ENCODE data around the gene PAK4.

PAK4 gene

DNA sequence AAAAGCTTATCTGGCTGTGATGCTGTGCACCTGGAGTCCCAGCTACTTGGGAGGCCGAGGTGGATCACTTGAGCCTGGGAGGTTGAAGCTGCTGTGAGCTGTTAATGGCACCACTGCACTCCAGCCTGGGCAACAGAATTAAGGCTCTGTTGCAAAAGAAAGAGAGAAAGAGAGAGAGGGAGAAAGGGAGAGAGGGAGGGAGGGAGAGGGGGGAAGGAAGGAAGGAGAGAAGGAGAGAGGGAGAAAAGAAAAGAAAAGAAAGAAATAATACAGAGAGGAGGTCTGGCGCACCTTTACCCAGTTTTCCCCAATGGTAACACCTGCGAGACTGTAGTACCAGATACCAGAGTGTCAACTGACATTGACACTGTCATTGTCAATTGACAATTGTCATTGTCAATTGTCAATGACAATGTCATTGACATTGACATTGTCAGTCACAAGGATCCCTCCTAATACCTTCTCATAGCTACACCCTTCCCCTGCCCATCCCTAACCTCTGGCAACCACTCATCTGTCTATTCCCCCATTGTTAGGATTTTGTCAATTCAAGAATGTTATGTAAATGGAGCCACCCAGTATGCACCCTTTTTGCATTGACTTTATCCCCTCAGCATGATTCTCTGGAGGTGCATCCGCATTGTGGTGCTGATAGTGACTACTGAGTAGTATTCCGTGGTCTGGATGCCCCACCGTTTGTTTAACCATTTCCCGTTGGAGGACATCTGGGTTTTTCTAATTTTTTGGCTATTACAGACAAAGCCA, 21.3 kb downstream of the PAK4 start:
- no peak for DNase-seq (ENCODE audit: low read depth)

DNA sequence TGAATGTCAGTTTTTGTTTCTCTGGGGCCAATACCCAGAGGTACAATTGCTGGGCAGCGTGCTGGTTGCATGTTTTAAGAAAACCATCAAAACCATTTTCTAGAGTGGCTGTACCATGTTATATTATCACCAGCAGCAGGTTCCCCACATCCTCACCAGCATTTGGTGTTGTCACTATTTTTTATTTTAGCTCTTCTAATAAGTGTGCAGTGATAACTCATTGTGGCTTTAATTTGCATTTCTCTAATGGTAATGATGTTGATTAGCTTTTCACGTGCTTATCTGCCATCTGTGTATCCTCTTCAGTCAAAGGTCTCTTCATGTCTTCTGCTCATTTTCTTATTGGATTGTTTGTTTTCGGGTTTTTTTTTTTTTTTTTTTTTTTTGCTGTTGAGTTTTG, 21.9 kb downstream of the PAK4 start:
- DNase-seq (ENCODE audit: low read depth): no peak

DNA sequence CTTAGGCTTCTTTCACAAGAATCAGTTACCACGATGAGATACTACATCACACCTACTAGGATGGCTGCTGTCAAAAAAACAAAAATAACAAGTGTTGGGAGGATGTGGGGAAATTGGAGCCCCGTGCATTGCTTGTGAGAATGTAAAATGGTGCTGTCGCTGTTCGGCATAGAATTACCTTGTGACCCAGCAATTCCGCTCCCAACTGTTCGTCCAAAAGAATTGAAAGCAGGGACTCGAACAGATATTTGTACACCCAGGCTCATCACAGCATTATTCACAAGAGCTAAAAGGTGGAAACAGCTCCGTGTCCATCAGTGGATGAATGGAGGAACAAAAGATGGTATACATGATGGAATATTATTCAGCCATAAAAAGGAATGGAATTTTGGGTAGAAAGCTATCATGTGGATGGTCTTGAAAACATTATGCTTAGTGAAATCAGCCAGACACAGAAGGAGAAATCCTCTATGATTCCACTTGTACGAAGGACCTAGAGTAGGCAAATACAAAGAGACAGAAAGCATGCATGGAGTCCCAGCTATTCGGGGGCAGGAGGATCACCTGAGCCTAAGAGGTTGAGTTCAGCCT, 23.4 kb downstream of the PAK4 start:
- DNase-seq (ENCODE audit: low read depth): no peak

DNA sequence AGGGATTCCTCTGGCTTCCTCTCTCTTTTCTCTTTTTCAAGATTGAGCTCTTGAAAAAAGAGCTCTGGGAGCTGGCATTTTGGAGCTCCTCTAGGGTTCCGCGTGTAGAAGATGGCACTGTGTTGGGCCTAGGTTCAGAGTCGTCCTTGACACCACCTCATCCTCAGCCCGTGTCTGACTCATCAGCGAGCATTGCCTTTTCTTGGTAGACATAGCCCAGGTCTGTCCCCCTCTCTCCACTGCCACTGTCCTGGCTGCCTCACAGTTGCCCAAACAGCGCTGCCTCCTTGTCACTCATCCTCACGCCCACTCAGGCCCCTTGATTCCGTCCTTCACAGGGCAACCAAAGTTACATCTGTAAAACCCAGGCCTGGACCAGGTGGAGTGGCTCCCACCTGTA, 24.6 kb downstream of the PAK4 start:
- no peak for DNase-seq (ENCODE audit: low read depth)

DNA sequence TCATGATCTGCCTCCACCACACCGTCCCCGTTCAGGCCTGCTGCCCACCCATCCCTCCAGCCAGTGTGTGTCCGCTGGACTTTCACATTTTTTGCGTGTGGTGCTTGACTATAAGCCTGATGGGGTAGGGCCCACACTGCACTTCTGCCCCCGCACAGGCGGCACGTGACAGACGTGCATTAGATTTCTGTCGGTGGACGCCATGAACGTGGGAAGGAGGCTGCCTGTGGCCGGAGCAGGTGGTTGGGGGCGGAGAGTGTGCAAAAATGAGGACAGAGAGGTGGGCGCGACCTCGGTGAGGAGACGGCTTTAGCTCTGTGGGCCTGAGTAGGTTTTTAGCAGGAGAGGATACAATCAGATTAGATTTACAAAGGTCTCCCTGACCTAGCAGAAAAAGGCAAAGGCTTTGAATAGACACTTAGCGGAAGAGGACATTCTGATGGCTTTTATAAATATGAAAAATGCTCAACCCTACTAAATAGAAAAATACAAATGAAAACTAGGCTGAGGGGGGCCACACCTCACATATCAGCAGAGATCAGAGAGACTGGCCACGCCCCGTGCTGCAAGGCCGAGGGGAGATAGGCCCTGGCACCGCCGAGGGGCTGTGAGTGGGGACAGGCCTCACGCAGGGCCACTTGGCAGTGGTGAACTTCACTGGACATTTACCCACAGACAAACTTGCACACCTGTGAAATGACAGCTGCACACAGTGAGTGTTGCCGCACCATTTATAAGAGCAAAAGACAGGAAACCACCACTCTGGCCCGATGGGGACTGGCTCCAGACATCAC, 25.4 kb downstream of the PAK4 start:
- DNase-seq (ENCODE audit: low read depth): no peak

DNA sequence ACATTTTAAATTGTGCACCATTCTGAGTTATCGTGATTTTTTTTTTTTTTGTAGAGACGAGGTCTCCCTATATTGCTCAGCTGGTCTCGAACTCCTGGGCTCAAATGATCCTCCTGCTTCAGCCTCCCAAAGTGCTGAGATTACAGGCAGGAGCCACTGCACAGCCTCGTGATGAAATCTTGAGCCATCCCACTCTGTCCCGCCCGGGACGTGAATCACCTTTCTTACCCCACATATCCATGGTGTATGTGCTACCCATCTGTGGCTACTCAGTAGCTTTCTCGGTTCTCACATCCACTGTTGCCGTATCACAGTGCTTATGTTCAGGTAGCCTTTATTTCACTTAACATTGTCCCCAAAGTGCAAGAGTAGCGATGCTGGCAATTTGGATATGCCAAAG, 26.5 kb downstream of the PAK4 start:
- no peak for DNase-seq (ENCODE audit: low read depth)

DNA sequence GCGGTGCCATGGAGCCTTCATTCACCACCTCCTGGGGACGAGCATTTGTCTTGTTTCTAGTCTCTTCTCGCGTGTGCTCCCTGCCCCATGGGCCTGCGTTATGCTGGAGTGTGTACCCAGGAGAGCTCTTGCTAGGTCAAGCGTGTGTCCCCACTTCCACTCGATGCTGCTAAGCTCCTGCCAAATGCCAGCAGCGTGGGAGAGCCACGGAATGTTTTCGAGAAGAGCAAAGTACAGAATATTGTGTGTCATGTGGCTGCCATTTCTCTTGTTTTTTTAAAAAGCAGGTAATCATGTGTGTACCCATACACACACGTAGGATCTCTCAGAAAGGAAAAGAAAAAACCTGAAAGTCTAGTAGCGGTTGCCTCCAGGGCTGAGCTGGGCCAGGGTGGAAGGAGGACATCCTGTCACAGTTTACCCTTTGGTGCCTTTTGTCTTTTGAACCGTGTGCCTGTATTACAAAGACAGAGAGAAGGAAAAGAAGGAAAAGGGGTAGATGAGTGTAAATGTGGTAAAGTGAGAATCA, 28.6 kb downstream of the PAK4 start:
- no peak for DNase-seq (ENCODE audit: low read depth)

DNA sequence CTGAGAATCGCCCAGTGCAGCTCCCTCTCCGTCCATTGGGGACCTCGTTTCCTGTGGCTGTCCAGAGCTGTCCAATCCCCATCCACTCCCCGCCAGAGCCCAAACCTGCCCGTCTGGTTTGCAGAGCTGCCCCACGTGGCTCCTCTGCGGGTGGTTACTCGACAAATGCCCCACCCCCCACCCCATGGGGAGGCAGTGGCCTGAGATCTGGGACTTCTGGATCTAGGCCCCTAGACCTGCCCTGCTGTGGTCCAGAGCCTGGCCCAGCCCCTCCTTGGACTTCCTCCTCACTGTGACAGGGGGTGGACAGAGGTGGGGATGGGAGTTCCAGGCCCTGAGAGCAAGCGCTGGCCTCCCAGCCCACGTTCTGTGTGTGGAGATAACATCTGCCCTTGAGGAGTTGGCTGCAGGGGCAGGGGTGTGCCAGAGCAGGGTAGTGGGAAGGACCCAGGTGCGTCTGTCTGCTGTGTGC, 29.1 kb downstream of the PAK4 start:
- DNase-seq (ENCODE audit: low read depth): no peak

DNA sequence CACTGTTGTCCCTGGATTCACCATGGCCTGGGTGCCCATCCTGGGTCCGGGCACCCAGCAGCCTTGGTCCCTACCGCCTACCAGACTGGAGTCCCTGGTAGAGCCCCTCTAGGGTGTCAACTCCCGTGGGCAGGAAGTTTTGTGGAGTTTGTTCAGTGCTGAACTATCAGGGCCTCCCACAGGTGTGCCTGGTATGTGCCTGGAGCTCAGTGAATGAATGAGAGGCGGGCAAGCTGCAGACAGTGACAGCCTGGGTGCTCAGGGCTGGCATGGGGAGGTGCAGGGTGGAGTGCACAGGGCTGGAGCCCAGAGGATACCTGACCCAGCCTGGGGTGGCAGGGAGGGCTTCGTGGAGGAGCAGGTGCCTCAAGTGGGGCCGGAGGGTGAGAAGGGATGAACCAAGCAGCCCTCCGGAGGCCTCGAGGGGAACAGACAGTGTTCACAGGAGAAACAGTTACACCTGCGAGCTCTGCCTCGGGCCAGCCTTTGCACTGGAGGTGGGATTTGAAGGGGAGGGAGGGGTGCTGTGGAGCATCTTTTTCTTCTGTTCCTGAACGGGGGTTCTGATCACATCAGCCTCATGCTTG, 29.6 kb downstream of the PAK4 start:
- DNase-seq (ENCODE audit: low read depth): no peak

DNA sequence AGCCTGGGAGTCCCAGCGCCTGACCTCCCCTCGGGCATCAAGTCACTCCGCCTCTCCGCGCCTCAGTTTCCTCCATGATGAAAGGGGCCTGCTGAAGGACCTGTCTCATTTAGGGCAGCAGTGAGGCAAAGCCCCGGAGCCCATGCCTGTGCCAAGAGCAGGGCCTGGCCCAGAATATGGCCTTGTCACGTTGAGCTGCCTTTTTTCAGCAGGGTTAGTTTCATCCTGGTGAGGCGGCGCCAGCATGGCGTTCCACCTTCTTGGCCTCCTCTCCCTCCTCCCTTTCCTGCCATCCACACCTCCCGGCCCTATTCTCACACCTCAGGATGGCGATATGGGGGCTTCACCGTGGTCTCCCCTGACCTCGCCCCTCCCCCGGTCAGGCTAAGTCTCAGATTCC, 30.2 kb downstream of the PAK4 start:
- DNase-seq (ENCODE audit: low read depth): no peak

DNA sequence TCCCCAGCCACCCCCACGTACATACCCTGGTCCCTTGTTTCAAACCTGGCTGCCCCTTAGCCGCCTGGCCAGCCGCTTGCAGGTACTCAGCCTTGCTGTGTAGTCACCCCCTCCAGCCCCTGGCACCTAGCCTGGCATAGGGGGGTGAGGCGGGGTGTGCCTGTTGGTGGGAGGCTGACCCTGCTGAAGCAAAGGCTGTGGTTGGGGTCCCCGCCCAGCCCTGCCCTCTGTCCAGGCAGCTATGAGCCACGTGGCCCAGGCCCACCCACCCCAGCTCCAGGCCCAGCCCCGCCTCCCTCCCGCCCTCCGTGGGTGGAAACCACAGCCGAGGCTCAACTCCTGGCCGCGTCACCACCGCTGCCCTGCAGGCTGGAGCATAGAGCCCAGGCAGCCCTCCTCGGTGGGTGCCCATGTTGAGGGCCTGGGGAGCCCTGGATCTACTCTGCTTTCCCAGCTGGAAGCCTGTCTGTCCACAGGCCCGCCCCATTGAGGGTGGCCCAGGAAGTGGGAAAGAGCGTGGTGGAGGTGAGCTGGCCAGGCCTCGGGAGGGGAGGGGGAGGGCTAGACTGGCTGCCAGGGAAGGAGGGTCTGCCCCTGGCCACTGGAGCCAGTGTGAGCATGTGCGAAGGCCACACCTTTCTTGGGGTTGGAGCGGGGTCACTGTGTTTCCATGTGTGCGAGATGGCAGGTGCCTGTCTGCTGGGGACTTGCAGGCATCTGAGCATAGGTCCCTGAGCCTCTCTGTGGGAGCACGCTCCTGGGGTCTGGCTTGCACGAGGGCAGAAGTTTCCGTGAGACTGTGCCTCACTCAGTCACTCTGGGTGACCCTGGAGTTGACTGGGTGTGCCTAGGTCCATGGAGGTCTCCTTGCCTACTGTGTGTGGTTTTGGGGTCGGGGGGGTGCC, 31.0 kb downstream of the PAK4 start:
- DNase-seq (ENCODE audit: low read depth): no peak

DNA sequence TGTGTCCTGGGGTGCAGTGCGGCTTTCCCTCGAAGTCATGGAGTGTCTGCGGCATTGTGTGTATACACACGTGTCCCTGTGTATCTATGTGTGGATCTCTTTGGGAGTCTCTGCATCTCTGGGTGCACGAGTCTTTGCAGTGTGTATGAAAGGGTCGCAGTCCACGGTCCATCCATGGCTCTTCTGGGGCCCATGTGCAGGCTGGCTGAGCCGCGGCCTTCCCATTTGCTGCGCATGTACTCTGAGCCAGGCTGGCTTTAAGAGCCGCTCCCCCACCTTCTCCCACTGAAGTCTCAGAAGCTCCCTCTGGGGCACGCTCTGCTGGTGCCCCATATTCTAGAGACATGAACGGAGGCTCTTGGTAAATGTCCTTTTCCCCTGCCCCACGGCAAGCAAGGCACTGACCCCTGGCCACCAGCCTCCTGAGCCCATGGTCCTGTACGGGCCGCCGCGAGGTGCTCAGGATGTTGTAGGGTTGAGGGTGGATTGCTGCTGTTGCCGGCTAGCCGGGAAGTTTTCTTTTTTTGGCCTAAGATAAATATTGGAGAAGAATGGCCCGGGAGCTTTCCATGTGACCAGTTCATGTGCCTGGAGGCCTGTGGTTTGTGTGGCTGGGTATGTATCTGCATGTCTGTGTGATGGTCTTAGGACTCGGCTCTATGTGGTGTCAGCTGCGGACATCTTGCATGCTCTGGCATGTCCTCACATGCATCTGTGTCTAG, 31.9 kb downstream of the PAK4 start:
- DNase-seq (ENCODE audit: low read depth): no peak

DNA sequence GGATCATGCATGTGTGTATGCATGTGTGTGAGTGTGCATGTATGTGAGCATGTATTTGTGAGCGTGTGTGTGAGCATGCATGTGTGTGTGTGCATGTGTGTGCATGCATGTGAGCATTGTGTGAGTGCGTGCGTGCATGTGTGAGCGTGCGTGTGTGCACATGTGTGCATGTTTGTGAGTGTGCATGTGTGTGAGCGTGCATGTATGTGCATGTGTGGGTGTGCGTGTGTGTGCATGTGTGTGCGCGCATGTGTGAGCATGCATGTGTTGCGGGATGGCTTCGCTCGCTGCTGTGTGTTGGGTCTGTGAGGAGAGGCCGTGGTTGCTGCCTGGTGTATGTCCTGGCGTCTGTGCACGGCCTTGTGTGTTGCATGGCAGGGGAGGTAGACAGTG, 32.4 kb downstream of the PAK4 start:
- DNase-seq (ENCODE audit: low read depth): no peak

DNA sequence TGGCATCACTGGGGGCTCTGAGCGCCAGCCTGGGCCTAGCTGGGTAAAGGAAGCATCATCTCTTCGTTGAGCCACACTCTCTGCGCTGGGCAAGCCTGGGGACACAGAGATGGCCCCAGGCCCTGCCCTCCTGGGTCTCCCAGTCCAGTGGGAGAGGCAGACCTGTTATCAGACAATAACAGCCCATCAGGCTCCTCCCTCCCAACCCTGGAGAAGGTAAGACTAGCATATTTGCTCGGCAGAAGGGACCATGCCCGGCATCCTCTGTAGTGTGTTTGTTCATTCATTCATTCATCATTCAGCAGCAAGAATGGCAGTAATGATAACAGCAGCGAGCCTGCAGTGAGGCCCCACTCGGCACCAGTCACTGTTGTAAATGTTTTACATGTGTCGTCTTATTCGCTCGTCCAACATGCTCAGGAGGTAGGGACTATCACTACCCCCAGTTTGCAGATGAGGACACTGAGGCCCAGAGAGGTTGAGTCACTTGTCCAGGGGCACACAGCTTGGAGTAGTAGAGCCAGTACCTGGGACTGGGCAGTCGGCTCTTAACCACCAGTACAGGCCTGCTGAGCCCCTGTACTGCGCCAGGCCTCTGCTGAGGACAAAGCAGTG, 33.2 kb downstream of the PAK4 start:
- no peak for DNase-seq (ENCODE audit: low read depth)

DNA sequence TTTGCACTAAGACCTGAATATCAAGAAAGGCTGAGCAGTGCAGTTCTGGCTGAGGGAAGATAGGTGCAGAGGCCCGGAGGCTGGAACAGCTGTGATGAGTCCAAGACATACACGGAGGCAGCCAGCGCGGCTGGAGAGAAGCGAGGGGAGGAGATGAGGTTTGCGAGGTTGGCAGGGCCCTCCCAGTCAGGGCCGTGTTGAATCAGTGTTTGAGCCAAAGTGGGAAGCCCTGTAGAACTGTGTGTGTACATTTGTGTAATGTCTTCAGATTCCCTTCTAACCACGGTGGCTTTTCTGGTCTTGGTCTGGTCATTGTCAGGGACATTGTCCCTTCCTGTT, 34.9 kb downstream of the PAK4 start:
- DNase-seq (ENCODE audit: low read depth): no peak

DNA sequence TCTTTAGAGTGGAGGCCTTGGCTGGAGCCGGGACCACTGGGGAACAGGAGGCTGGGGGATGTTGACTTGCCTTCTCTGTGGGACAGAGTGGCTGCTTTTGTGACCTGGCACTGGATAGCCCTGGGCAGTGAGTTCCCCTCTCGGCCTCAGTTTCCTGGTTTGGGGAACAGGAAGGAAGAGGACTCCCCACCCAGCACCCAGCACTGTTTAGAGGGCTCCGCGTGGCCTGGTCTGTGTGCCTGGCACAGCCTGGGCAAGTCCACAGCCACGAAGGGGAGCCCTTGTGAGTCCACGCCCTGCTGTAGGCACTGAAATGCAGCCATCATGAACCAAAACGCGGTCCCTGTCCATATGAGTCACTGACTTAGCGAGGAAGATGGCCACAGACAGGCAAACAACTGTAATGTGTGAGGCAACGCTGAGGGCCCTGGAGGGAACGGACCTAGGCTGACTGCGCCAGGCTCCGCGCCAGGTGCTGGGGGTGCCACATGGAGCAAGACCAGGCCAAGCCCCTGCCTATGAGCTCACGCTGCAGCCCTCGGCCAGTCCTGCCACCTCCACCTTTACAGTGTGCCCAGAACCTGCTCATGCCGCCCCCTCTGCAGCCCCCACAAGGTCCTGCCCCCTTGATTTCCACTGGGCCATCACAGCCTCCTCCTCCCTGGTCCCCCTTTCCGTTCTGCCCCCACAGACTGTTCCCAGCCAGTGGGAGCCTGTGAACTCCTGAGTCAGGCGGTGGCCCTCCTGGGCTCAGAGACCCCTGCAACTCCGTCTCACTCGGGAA, 35.5 kb downstream of the PAK4 start:
- DNase-seq (ENCODE audit: low read depth): no peak

DNA sequence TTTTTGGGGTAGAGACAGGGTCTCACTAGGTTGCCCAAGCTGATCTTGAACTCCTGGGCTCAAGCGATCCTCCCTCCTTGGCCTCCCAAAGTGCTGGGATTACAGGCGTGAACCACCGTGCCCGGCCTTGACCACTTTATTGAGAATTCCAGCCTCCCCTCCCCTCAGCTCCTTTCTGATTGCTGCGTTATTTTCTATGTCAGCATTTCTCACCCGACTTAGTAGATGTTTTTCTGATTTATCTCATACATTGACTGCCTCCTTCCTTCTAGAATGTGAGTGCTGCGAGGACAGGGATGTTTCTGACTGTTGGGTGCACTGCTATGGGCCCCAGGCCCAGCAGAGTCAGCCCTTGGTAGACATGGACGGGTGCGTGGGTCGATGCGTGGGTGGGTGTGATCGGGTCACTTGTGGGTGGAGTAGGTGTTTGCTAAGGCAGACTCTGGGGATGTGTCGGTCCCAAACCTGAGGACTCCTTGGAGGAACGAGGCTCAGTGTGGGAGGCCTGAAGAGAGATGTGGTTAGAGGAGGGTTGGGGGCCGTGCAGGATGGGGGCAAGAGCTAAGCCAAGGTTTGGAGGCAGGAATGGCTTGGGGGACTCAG, 37.0 kb downstream of the PAK4 start:
- DNase-seq (ENCODE audit: low read depth): no peak

DNA sequence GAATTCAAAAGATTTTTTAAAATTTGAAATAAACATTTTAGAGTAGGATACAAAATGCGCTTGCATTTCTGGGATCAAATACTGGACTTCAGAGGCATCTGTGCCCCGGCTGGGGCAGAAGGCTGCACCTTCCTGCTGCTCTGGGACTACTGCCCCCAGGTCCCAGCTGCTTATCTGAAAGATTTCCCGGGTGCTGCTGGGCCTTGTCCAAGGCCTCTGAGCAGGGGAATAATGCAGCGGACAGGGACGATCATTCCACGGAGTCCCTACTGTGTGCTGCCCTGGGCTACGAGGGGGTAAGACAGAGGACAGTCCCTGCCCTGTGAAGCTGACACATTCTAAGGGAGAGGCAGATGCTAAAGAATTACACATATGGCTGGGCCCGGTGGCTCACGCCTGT, 38.0 kb downstream of the PAK4 start:
- no peak for DNase-seq (ENCODE audit: low read depth)

DNA sequence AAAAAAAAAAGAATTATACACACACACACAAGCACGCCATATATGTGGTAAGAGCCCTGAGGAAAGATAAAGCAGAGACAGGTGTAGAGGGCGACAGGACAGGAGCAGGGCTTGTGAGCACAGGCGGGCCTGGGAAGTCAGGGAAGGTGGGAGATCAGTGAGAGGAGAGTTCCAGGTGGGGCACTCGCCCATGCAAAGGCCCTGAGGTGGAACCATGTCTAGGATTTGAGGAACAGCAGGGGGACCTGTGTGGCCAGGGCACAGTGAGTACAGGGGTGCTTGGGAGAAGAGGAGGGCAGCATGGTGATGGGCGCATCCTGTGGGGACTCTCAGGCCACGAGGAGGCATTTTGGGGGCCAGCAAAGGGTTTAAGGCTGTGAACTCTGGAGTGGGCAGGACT, 38.7 kb downstream of the PAK4 start:
- DNase-seq (ENCODE audit: low read depth): no peak
